CD4-positive, alpha-beta T cell (primary cell): ENCODE results near the gene RASGRF2. TPM values are rescaled to one million over a fixed set of nuclear protein-coding genes. Genes with fewer than 3 reads are reported as not detected.

Experiments used
- ATAC-seq: fragments of 200-7000 bp; cut with Tn5 transposase; one replicate; pipeline ENCODE4 v1.10.0; 2022; ENCODE audit warnings: mild to moderate bottlenecking; ENCODE audit not compliant: poor library complexity
- CTCF ChIA-PET: fragments of 350-600 bp; sonication (Branson Sonifier 250); formaldehyde crosslinking; loops from one replicate; lab custom pipeline; 2021; ENCODE audit warnings: antibody characterized with exemption, inconsistent platforms; lab: Charles Lee
- POLR2A ChIA-PET: fragments of 350-600 bp; sonication (Branson Sonifier 250); formaldehyde crosslinking; loops from one replicate; lab custom pipeline; 2021; ENCODE audit warnings: antibody characterized with exemption, inconsistent platforms; lab: Charles Lee
- DNase-seq, 14 experiments: peaks; one replicate each; pipeline ENCODE4 v3.0.0-alpha.2; 2013 to 2020; ENCODE audit warnings: mixed read lengths in 2 of 14
- H3K27ac ChIP-seq, 2 donors: one replicate each; pipeline versions ENCODE4 v1.5.1 to v1.7.0; 2013; ENCODE audit warnings: low read length in 2 of 2, low read depth in 1 of 2, mild to moderate bottlenecking in 1 of 2
- H3K27me3 ChIP-seq, 2 experiments: 1 replicate in 1 of 2; 2 replicates in 1 of 2; pipeline versions ENCODE4 v1.6.1 to v1.7.0; 2013; ENCODE audit warnings: low read length in 2 of 2, control low read depth in 1 of 2, mild to moderate bottlenecking in 1 of 2, moderate library complexity in 1 of 2; ENCODE audit not compliant: insufficient read depth in 2 of 2, control insufficient read depth in 1 of 2
- H3K36me3 ChIP-seq: one replicate; pipeline ENCODE4 v1.6.1; 2013; ENCODE audit warnings: low read length, control low read depth; ENCODE audit not compliant: insufficient read depth
- H3K4me1 ChIP-seq: one replicate; pipeline ENCODE4 v1.6.1; 2013; ENCODE audit warnings: low read length, control low read depth; ENCODE audit not compliant: insufficient read depth
- H3K4me3 ChIP-seq: one replicate; pipeline ENCODE4 v1.5.1; 2013; ENCODE audit warnings: mild to moderate bottlenecking, low read length, moderate library complexity
- H3K9me3 ChIP-seq, 2 experiments: 1 replicate in 1 of 2; 2 replicates in 1 of 2; pipeline versions ENCODE4 v1.6.1 to v1.7.0; 2013; ENCODE audit warnings: low read length in 2 of 2, mild to moderate bottlenecking in 2 of 2, control low read depth in 1 of 2, moderate library complexity in 1 of 2; ENCODE audit not compliant: control insufficient read depth in 1 of 2, insufficient read depth in 1 of 2
- H3K27ac Mint-ChIP-seq: one replicate; pipeline ENCODE4 v1.8.0; 2020; ENCODE audit warnings: mixed read lengths
- H3K27me3 Mint-ChIP-seq: one replicate; pipeline ENCODE4 v1.8.0; 2021; ENCODE audit warnings: mixed read lengths
- H3K36me3 Mint-ChIP-seq: one replicate; pipeline ENCODE4 v1.8.0; 2021; ENCODE audit warnings: low read depth, mixed read lengths
- H3K4me1 Mint-ChIP-seq: one replicate; pipeline ENCODE4 v1.8.0; 2021; ENCODE audit warnings: low read depth, mixed read lengths
- H3K4me3 Mint-ChIP-seq: one replicate; pipeline ENCODE4 v1.8.0; 2020; ENCODE audit warnings: mild to moderate bottlenecking, mixed read lengths
- H3K9me3 Mint-ChIP-seq: one replicate; pipeline ENCODE4 v1.8.0; 2020; ENCODE audit warnings: mixed read lengths
- CTCF ChIP-seq: fragments of 200-600 bp; IDR thresholded peaks from one replicate; pipeline ENCODE4 v1.8.0; 2022; ENCODE audit warnings: antibody characterized with exemption, mild to moderate bottlenecking
- intact Hi-C, 2 experiments: fragments of 100-400 bp; cut with DNase I in 1 of 2; cut with micrococcal nuclease in 1 of 2; formaldehyde crosslinking; loops; one replicate each; pipeline versions ENCODE4 v1.15.1 to v1.9.0; 2023 to 2025; cut with DNase I, micrococcal nuclease
- total RNA-seq, 174 experiments: library from RNA in 2 of 174; stranded (reverse) in 2 of 174; gene quantifications; one replicate each; pipeline ENCODE4 v1.2.3 and lab custom pipeline; 2021 to 2026

The RASGRF2 gene
- total RNA-seq, 2 experiments from 2014 or later: 21.9 to 24.9 TPM

DNA sequence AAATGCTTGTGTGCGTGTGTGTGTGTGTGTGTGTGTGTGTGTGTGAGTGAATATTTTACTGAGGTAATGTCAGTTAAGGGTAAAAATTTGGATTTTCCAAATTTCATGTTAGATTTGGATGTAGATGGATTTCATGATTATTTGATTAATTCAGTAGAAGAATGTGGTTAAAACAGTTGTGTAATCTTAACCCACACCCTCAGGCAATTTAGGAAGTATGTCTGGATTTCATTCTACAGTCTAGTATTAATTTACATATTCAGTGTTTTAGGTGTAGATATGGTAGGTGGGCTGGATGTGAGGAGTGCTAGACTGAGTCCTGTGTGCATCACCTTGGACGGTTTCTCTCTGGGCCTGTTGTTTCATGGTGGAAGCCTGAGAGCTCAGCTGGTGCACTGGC is 173.9 kb downstream of the RASGRF2 start:
- no peaks in the 10 kb centered on the region for H3K4me1 Mint-ChIP-seq
- H3K9me3 ChIP-seq: no peaks in the 10 kb centered on the region
- ATAC-seq (no peak), DNase-seq (no peak)
- H3K27me3 Mint-ChIP-seq: no peaks in the 10 kb centered on the region
- H3K27me3 ChIP-seq: no peaks in the 10 kb centered on the region
- CTCF ChIA-PET: no interaction called here
- H3K27ac Mint-ChIP-seq: no peak overlapping the region
- no peak overlapping the region for H3K27ac ChIP-seq
- no peak overlapping the region for H3K4me3 ChIP-seq
- H3K9me3 Mint-ChIP-seq: no peaks in the 10 kb centered on the region
- peaks cover 22% of the 10 kb centered on the region for H3K36me3 ChIP-seq
- H3K36me3 Mint-ChIP-seq: peaks cover 90% of the 10 kb centered on the region
- H3K4me3 Mint-ChIP-seq: no peak overlapping the region
- intact Hi-C loops: no loop called here
- no peak for TF ChIP-seq CTCF
- POLR2A ChIA-PET: no interaction called here
- no peaks in the 10 kb centered on the region for H3K4me1 ChIP-seq

GRCh38 chr5:81134566-81134965 is 174.4 kb downstream of the RASGRF2 start:
- ATAC-seq: no peak
- Histone ChIP-seq H3K27ac (no peak overlapping the region), H3K4me1 (no peaks in the 10 kb centered on the region), H3K27me3 (no peaks in the 10 kb centered on the region), H3K4me3 (no peak overlapping the region), H3K9me3 (no peaks in the 10 kb centered on the region), H3K36me3 (peaks cover 20% of the 10 kb centered on the region)
- Mint-ChIP-seq H3K27ac (no peak overlapping the region), H3K36me3 (peaks cover 91% of the 10 kb centered on the region), H3K9me3 (no peaks in the 10 kb centered on the region), H3K4me1 (no peaks in the 10 kb centered on the region), H3K27me3 (no peaks in the 10 kb centered on the region), H3K4me3 (no peak overlapping the region)
- intact Hi-C loops: no loop called here
- DNase-seq: no peak
- POLR2A ChIA-PET: no interaction called here
- CTCF ChIA-PET: no interaction called here
- no peak for TF ChIP-seq CTCF

- Mint-ChIP-seq H3K27me3 (no peaks in the 10 kb centered on the region), H3K4me1 (peaks cover 1% of the 10 kb centered on the region), H3K9me3 (no peaks in the 10 kb centered on the region), H3K27ac (no peak overlapping the region), H3K36me3 (peaks cover 95% of the 10 kb centered on the region), H3K4me3 (no peak overlapping the region)
- ATAC-seq: no peak
- TF ChIP-seq CTCF: no peak
- Histone ChIP-seq H3K27me3 (no peaks in the 10 kb centered on the region), H3K27ac (no peak overlapping the region), H3K36me3 (peaks cover 6% of the 10 kb centered on the region), H3K9me3 (no peaks in the 10 kb centered on the region), H3K4me3 (no peak overlapping the region), H3K4me1 (no peaks in the 10 kb centered on the region)
- POLR2A ChIA-PET: no interaction called here
- no peak for DNase-seq
- intact Hi-C loops: no loop called here
- CTCF ChIA-PET: no interaction called here
Measured at GRCh38 chr5:81136557-81136956, 176.4 kb downstream of the RASGRF2 start.
